ENCODE data around the gene UBN2.

- no peak for TF ChIP-seq CTCF (IDR thresholded peaks at IDR 0.05)
- no peak for TF ChIP-seq POLR2A (IDR thresholded peaks at IDR 0.05)
Measured at GRCh38 chr7:139304517-139304916, 73.5 kb downstream of the UBN2 start.
